HG02623 (cell line): ENCODE results near the gene ADAP1.
"Not testable (repeated sequence)": the region's sequence is repeated elsewhere in the genome, so short reads cannot be mapped to it uniquely, and the experiment has no call there.

Experiments
- ATAC-seq: cut with Tn5 transposase; IDR thresholded peaks from one replicate; pipeline ENCODE4 v1.9.1; 2021; ENCODE audit warnings: moderate library complexity; ENCODE audit not compliant: unreplicated experiment

The ADAP1 gene

GRCh38 chr7:954330-955238 is at the start of gene ADAP1:
TSS of gene ADAP1 (minus strand) at chr7:954680. CDS start at chr7:954477, 203 bp downstream.
- ATAC-seq, result peak; percentile 43

- not testable (repeated sequence) for ATAC-seq
These were observed 48.0 kb upstream of the ADAP1 start for GRCh38 chr7:1002445-1002844.

- not testable (repeated sequence) for ATAC-seq
These were observed 47.5 kb upstream of the ADAP1 start for GRCh38 chr7:1002026-1002425.

- not testable (repeated sequence) for ATAC-seq
These were observed 46.7 kb upstream of the ADAP1 start for GRCh38 chr7:1001069-1001770.

DNA sequence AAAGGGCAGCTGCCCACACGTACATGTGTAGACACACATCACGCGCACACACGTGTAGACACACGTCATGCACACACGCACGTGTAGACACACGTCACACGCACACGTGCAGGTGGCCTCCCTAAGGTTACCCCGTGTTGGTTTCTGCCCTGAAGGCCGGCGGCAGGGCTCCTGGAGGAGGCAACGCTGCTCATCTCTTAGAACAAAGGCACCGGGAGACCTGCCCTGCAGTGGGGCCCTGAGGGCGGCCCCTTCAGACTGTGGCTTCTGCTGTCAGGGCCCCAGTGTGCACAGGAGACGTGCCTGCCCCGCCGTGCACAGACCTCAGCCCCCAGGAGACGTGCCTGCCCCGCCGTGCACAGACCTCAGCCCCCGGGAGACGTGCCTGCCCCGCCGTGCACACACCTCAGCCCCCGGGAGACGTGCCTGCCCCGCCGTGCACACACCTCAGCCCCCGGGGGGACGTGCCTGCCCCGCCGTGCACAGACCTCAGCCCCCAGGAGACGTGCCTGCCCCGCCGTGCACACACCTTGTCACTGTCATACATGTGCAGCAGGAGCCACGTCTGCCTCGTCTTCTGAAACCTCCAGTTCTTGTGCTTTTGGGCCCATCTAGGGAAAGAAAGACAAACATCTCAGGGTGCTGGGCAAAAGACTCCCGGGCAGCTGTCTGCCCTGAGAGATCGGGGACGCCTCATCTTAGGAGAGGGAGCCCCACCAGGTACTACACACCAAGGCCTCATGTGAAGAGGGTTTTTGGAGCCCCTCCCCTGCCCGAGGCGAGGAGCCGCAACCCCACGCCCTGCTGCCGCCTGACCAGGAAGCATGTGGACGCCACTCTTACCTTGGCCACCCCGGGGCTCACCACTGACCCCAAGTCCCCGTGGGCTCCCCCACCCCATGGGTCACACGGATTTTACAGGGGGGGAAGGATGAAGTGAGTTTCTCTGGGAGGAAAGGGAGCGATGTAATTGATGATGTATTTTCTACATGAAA is 45.8 kb upstream of the ADAP1 start:
- ATAC-seq, result no peak

DNA sequence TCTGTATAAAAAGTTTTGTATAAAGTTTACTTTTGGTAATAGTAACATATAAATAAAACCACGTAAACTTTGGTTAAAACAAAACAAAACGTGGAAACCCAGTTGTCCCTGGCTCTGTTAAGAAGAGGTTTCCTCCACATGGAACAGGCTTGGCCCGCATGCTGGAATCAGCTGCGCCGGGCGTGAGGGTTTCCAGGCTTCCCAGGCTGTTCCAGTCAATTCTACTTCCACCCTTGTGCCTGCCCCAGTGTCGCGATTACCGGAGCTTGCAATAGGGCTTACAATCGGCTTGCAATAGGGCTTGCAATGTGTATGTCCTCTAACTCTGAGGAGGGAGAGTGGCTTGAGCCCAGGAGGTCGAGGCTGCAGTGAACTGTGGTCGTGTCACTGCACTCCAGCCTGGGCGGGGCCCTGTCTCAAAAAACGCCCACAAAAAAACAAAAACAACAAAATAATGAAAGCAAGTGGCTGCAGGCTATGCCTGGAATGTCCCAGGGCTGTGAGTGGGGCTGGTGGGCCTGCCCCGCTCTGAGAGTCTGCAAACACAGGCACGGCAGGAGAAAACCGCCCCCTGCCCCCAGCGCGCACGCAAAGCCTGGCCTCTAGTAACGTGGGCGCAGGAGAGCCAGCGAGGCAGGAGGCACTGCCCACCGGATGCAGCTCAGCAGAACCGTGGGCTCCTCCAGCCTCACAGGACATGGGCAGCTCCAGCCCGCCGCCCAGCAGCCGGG is 44.8 kb upstream of the ADAP1 start:
- no peak for ATAC-seq

DNA sequence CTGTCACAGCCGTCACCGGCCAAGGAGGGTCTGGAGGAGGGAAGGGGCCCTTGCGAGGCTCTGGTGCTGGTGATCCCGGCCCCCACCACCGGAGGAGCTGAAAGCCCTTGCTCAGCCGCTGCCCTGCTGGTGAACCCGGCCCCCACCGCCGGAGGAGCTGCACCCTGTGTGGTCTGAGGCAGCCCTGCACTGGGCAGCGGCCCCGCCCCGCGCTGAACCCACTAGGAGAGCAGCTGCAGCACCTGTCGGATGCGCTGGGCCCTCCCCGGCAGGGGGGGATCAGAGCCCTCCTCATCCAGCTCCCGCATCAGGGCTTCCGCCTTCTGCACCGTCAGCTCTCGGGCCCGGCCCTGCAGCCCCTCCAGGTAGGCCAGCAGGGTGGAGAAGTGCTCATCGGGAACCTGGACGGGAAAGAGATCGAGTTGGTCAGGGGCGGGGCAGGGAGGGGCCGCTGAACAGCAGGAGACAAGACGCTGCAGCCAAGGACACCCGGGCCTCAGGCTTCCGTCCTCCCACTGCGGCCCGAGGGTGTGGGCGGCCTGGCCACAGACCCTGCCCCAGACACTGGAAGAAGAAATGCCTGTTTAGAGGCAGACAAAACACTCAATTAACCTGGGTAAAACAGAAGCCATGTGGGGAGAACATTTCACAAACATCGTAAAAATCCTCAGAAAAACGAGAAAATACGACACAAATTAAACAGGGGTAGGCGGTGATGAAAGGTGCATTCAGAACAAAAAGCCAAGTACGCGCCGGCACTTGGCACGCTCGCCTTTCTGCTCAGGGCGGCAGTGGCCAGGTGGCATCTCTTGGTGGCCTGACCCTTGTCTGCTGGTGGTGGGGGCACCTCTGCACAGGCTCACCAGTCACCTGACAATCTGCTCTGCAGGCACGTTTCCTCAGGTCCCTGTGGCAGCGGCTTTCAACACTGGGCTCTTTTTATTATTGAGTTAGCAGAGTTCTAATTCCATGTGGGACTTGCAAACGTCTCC is 43.2 kb upstream of the ADAP1 start:
- no peak for ATAC-seq

GRCh38 chr7:996079-996872 is 41.8 kb upstream of the ADAP1 start:
- no peak for ATAC-seq

- no peak for ATAC-seq
These were observed 41.1 kb upstream of the ADAP1 start for GRCh38 chr7:995571-995970.

GRCh38 chr7:994592-995308 is 40.3 kb upstream of the ADAP1 start:
- no peak for ATAC-seq

DNA sequence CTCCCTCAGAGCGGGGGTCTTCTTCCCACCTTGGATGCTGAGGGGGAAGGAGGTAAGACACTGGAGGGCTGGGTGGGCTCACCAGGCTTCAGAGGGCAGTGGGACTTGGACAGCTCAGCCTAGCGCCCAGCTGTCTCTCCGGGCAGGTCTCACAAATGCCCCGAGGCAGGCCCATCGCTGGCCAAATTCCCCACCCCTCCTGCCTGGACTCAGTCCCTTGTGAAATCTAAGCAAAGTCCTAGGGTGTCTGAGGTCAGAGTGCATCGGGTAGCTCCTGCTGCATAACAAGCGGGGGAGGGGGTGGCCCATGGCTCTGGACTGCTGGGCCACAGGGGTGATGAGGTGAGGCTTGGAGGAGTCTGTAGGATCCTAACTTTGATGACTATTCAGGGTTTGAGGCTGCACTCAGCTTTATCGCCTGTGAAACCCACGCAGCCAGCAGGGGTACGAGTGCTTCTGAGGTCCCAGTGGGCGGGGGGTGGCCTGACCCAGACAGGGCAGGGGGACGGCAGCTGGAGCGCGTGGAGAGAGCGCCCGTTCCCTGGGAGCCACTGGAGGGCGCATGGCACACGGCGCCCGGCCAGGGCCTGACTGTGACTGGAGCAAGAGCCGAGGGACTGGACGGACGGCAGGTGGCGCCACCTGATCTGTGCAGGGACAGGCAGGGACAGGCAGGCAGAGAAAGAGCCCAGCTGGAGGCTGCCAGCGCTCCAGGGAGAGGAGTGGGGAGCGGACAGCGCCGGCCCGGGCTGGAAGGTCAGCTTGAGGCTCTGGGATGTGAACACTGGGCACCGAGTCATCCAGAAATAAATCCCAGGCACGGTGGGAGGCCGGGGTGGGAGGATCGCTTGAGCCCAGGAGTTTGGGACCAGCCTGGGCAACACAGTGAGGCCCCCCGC is 38.5 kb upstream of the ADAP1 start:
- ATAC-seq, result peak; percentile 88

DNA sequence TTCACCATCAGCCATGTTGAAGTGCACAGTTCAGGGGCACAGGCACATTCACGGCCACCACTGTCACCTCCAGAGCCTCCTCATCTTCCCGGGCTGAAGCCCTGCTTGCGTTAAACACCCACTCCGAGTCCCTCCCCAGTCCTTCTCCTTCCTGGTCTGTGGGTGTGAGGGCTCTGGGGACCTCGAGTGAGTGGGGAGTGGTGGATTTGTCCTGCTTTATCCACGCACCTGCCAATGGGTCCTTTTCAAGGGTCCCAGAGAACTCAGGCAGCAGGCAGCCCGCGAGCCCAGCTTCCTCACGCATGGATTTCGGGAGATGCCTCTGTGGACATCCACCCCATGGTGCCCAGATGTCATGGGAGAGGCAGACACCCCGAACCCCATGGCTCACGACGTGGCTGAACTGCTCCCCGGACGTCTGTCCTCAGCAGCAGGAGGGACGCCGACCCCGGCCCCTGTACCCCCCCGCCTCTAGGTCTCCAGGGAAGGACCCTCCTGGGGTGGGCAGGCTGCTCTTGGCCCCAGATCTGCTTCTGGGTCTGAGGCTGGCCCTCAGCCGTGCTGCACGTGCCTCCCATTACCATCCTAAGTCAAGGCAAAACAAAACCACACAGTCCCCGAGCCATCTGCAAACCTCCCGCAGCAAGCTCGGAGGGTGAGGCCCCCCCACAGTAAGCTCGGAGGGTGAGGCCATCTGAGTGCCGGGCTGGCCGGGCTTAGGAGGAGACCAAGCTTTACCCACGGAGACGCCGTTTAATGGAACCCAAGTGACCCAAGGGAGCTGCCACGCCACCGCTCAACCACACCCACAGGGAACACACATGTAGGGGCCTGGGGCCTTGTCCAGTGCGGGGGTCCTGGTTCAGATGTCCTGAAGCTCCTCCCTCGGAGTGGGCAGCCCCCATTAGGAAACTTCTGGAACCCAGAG is 37.5 kb upstream of the ADAP1 start:
- no peak for ATAC-seq

GRCh38 chr7:990933-991728 is 36.7 kb upstream of the ADAP1 start:
- ATAC-seq, result no peak

DNA sequence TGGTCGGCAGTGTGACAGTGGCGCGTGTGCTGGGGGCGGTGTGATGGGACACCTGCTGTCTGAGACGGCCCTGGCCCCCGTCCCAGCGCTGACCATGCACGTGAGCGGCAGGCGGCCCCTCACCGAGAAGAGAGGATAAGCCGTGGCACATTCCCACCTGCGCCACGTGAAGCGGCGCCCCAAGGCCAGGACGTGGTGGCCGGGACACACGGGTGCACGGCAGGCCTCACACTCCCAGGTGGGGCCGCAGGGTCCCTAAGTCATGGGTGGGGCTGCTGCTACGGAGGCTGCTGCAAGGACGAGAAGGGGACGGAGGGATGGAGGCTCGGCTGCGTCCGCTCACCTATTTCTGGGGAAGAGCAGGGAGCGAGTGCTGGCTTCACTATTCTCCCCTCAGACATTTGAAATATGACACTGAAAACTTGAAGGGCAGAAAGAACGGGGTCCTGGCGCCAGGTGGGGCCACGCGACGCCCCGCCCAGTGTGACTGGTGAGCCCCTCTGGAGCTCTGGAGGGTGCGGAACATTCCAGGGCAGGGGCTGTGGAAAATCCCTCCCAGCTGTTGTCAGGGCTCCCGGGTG is 36.0 kb upstream of the ADAP1 start:
- ATAC-seq, result no peak
